ENCODE data around the gene ZNF69. TPM values are rescaled to one million over a fixed set of nuclear protein-coding genes. Genes with fewer than 3 reads are reported as not detected.

The ZNF69 gene
- total and polyA plus RNA-seq, 2 of the 13 experiments (the other 11 are each of a cell fraction or from before 2014, with no cell fraction given), result 9.6 to 21.0 TPM

GRCh38 chr19:11872624-11873023, 15.0 kb upstream of the ZNF69 start (continued):
- TF ChIP-seq AKNA (CRISPR knock-in tag; IDR thresholded peaks at IDR 0.05; ENCODE audit: borderline replicate concordance), result no peak
- no peak for TF ChIP-seq ZNF367 (CRISPR knock-in tag; IDR thresholded peaks at IDR 0.05; ENCODE audit: borderline replicate concordance)
- no peak for TF ChIP-seq ZNF292 (CRISPR knock-in tag; IDR thresholded peaks at IDR 0.05; ENCODE audit: borderline replicate concordance, low read depth)
- no peak for TF ChIP-seq ZNF704 (CRISPR knock-in tag; IDR thresholded peaks at IDR 0.05; ENCODE audit: borderline replicate concordance)
- TF ChIP-seq ZNF143 (CRISPR knock-in tag; IDR thresholded peaks at IDR 0.05), result no peak
- 0 out of 2 replicates have a peak, but pooled peaks have one; percentile 39 for TF ChIP-seq ELF4 (CRISPR knock-in tag; IDR thresholded peaks at IDR 0.05; ENCODE audit: borderline replicate concordance)
- no peak for TF ChIP-seq ZKSCAN8 (CRISPR knock-in tag; IDR thresholded peaks at IDR 0.05; ENCODE audit: borderline replicate concordance)
- TF ChIP-seq ARNT2 (CRISPR knock-in tag; IDR thresholded peaks at IDR 0.05; ENCODE audit: low read depth), result no peak
- no peak for TF ChIP-seq SIX1 (CRISPR knock-in tag; IDR thresholded peaks at IDR 0.05; ENCODE audit: borderline replicate concordance)
- no peak for TF ChIP-seq HNF4G (IDR thresholded peaks at IDR 0.05; ENCODE audit: borderline replicate concordance, low read depth, low read length)
- no peak for TF ChIP-seq HNF4G (CRISPR knock-in tag; IDR thresholded peaks at IDR 0.05; ENCODE audit: borderline replicate concordance, low read depth)
- TF ChIP-seq ZNF784 (CRISPR knock-in tag; IDR thresholded peaks at IDR 0.05; ENCODE audit: borderline replicate concordance), result no peak
- no peak for TF ChIP-seq ZBTB37 (CRISPR knock-in tag; IDR thresholded peaks at IDR 0.05)
- no peak for TF ChIP-seq ZNF142 (CRISPR knock-in tag; IDR thresholded peaks at IDR 0.05)
- TF ChIP-seq ZNF432 (CRISPR knock-in tag; IDR thresholded peaks at IDR 0.05; ENCODE audit: borderline replicate concordance), result no peak
